K562 (cell line): ENCODE measurements around the gene LYZL6. TPM values are rescaled to one million over a fixed set of nuclear protein-coding genes. Genes with fewer than 3 reads are reported as not detected.

ENCODE experiments used
- ATAC-seq: fragments of 200-7000 bp; cut with Tn5 transposase; 3 replicates; pipeline ENCODE4 v1.9.1; 2020; ENCODE audit warnings: moderate library complexity
- BruUV-seq: library from RNA; stranded (reverse); fragments of 400-500 nt; replicated peaks from 2 replicates; lab custom pipeline; 2021; lab: Mats Ljungman, UMichigan
- CTCF ChIA-PET: fragments of 300-600 bp; formaldehyde crosslinking; extraction: SDS; loops from one replicate; lab custom pipeline; 2021; ENCODE audit warnings: low intra/inter-chr PET ratio; lab: Yijun Ruan, JAX
- POLR2A ChIA-PET: fragments of 300-600, 350-650 bp; sonication (Branson Sonifier 250); formaldehyde crosslinking; extraction: SDS; loops from one replicate; lab custom pipeline; 2021; ENCODE audit warnings: antibody characterized with exemption, inconsistent platforms; lab: Yijun Ruan, JAX
- DNase-seq, 4 experiments: peaks; one replicate each; pipeline versions ENCODE4 v3.0.0 to v3.0.0-alpha.2; 2011 to 2018; ENCODE audit warnings: low spot score in 3 of 4, mixed read lengths in 3 of 4; ENCODE audit errors: extremely low read depth in 1 of 4
- FAIRE-seq: peaks from 2 replicates; lab custom pipeline; 2011; peaks lifted over from hg19 to GRCh38; lab: Jason Lieb, UNC
- H2AFZ ChIP-seq: 2 replicates; pipeline ENCODE4 v1.6.0; 2011; ENCODE audit warnings: low read depth, low read length, control low read depth, inconsistent platforms
- H3K27ac ChIP-seq: fragments of 200-600 bp; 3 replicates; pipeline ENCODE4 v1.8.0; 2011; ENCODE audit warnings: low read depth, mild to moderate bottlenecking, control low read depth, inconsistent platforms, low read length, moderate library complexity, mixed read lengths; ENCODE audit errors: extremely low read depth
- H3K27me3 ChIP-seq, 2 experiments: fragments of 300-600 bp in 1 of 2; 2 replicates in 1 of 2; 3 replicates in 1 of 2; pipeline versions ENCODE4 v1.6.0 to v1.8.0; 2011; ENCODE audit warnings: inconsistent platforms in 2 of 2, low read length in 2 of 2, mild to moderate bottlenecking in 1 of 2, mixed read lengths in 1 of 2, moderate library complexity in 1 of 2; ENCODE audit not compliant: control insufficient read depth in 2 of 2, insufficient read depth in 2 of 2
- H3K36me3 ChIP-seq: fragments of 300-600 bp; 3 replicates; pipeline ENCODE4 v1.8.0; 2011; ENCODE audit warnings: mild to moderate bottlenecking, low read length, inconsistent platforms; ENCODE audit not compliant: control insufficient read depth, insufficient read depth
- H3K4me1 ChIP-seq, 2 experiments: fragments of 200-600 bp in 1 of 2; replicated peaks in 1 of 2; 2 replicates in 1 of 2; 3 replicates in 1 of 2; pipeline versions ENCODE4 v1.5.1 to v1.8.0; 2011; ENCODE audit warnings: inconsistent platforms in 2 of 2, low read length in 2 of 2, mild to moderate bottlenecking in 1 of 2, mixed read lengths in 1 of 2, moderate library complexity in 1 of 2; ENCODE audit not compliant: control insufficient read depth in 2 of 2, insufficient read depth in 2 of 2
- H3K4me2 ChIP-seq: 2 replicates; pipeline ENCODE4 v1.6.1; 2011; ENCODE audit warnings: low read length, control low read depth, inconsistent platforms, mixed read lengths; ENCODE audit not compliant: insufficient read depth
- H3K4me3 ChIP-seq: fragments of 200-600 bp; sonication (generic), shearing (Covaris generic); 2 replicates; pipeline ENCODE4 v1.5.1; 2016; ENCODE audit warnings: control low read depth, inconsistent platforms
- H3K79me2 ChIP-seq: fragments of 200-600 bp; 3 replicates; pipeline ENCODE4 v1.8.0; 2011; ENCODE audit warnings: low read length, inconsistent platforms; ENCODE audit not compliant: control insufficient read depth, insufficient read depth
- H3K9ac ChIP-seq, 2 experiments: 2 replicates each; pipeline versions ENCODE4 v1.6.0 to v1.6.1; 2011; ENCODE audit warnings: low read depth in 2 of 2, low read length in 2 of 2, control low read depth in 1 of 2, inconsistent platforms in 1 of 2, mild to moderate bottlenecking in 1 of 2, mixed read lengths in 1 of 2; ENCODE audit not compliant: insufficient read depth in 1 of 2
- H3K9me1 ChIP-seq: one replicate; pipeline ENCODE4 v1.6.0; 2011; ENCODE audit warnings: inconsistent platforms, mild to moderate bottlenecking, low read length, moderate library complexity; ENCODE audit not compliant: control insufficient read depth, insufficient read depth
- H3K9me3 ChIP-seq: replicated peaks from 2 replicates; pipeline ENCODE4 v1.5.1; 2011; ENCODE audit warnings: low read depth, low read length, inconsistent platforms; ENCODE audit not compliant: control insufficient read depth, insufficient read depth
- H4K20me1 ChIP-seq: replicated peaks from 2 replicates; pipeline ENCODE4 v1.6.1; 2011; ENCODE audit warnings: low read length, inconsistent platforms, mixed read lengths; ENCODE audit not compliant: control insufficient read depth, insufficient read depth
- BDP1 ChIP-seq: IDR thresholded peaks from 3 replicates; pipeline ENCODE4 v1.6.1; 2011; ENCODE audit not compliant: insufficient read length, insufficient read depth
- BRD9 ChIP-seq: fragments of 450-650 bp; IDR thresholded peaks from 2 replicates; pipeline ENCODE4 v1.6.1; 2018; ENCODE audit warnings: low read depth; ENCODE audit not compliant: partially characterized antibody
- CHCHD3 ChIP-seq: fragments of 250-450 bp; sonication (Bioruptor Pico); IDR thresholded peaks from 2 replicates; pipeline ENCODE4 v2.1.2; 2022; ENCODE audit warnings: mild to moderate bottlenecking
- ELF2 ChIP-seq: fragments of 250-450 bp; sonication (Bioruptor Pico); IDR thresholded peaks from 2 replicates; pipeline ENCODE4 v1.5.0; 2021; ENCODE audit warnings: mild to moderate bottlenecking
- HBP1 ChIP-seq: fragments of 450-650 bp; formaldehyde crosslinking; IDR thresholded peaks from 2 replicates; pipeline ENCODE4 v1.4.0; 2022; ENCODE audit warnings: missing genetic modification characterization
- HMG20A ChIP-seq: fragments of 450-650 bp; formaldehyde crosslinking; conservative IDR thresholded peaks from 2 replicates; pipeline ENCODE4 v1.4.0; 2020; ENCODE audit warnings: mild to moderate bottlenecking, mixed read lengths
- HMGN3 ChIP-seq: IDR thresholded peaks from 2 replicates; pipeline ENCODE4 v1.6.1; 2011; ENCODE audit warnings: borderline replicate concordance, low read depth, mild to moderate bottlenecking, mixed read lengths, low read length; ENCODE audit not compliant: insufficient read length; ENCODE audit errors: extremely low read depth
- HNRNPK ChIP-seq: fragments of 200-400 bp; formaldehyde crosslinking; IDR thresholded peaks from one replicate; pipeline ENCODE4 v1.6.1; 2018; ENCODE audit warnings: mild to moderate bottlenecking, low read depth, low read length; ENCODE audit not compliant: poor library complexity, severe bottlenecking
- TAF15 ChIP-seq: fragments of 200-400 bp; formaldehyde crosslinking; IDR thresholded peaks from 2 replicates; pipeline ENCODE4 v1.6.1; 2017; ENCODE audit warnings: mild to moderate bottlenecking, low read depth, low read length, moderate library complexity
- U2AF1 ChIP-seq: fragments of 200-400 bp; formaldehyde crosslinking; optimal IDR thresholded peaks from 2 replicates; pipeline ENCODE3; 2017; ENCODE audit warnings: mild to moderate bottlenecking, low read depth, low read length, moderate library complexity
- ZNF140 ChIP-seq: fragments of 250-450 bp; sonication (Bioruptor Pico); IDR thresholded peaks from 2 replicates; pipeline ENCODE4 v1.8.0; 2021; ENCODE audit warnings: moderate library complexity, mild to moderate bottlenecking, inconsistent platforms
- ZNF77 ChIP-seq: fragments of 250-450 bp; sonication (Bioruptor Pico); IDR thresholded peaks from 2 replicates; pipeline ENCODE4 v1.5.0; 2020
- WGBS: fragments of 100-300 bp; shearing (Covaris generic); methylation state at CpG from one replicate; pipeline ENCODE4 v1.1.6; 2016; ENCODE audit warnings: low coverage, mixed read lengths; ENCODE audit not compliant: insufficient coverage; ENCODE audit errors: missing lambda C conversion rate; 5-methylcytosine and 5-hydroxymethylcytosine counted together
- in situ Hi-C: fragments of 300-500 bp; cut with MboI; formaldehyde crosslinking; loops from 4 replicates; pipeline ENCODE4 v1.15.0; 2018; ENCODE audit warnings: inconsistent platforms, mixed read lengths
- intact Hi-C: fragments of 100-400 bp; cut with micrococcal nuclease; formaldehyde crosslinking; loops from 2 replicates; pipeline ENCODE4 v1.14.2; 2022
- polyA plus RNA-seq, 8 experiments: library from polyadenylated mRNA; depleted of rRNA in 4 of 8; stranded (reverse) in 5 of 8; unstranded in 3 of 8; fragments of >200 nt; fragmentation: Nextera tagmentation in 2 of 8; fragmentation: Illumina TruSeq in 1 of 8; extraction: Ambion mirVana in 2 of 8; extraction: Trizol in 1 of 8; gene quantifications; 2 replicates each; pipeline versions ENCODE4 v1.2.1 to v1.2.3, GENCODE V29; 2011 to 2014; ENCODE audit warnings: inconsistent platforms in 1 of 8, missing spikeins in 1 of 8
- total RNA-seq, 7 experiments: library from RNA; depleted of rRNA in 6 of 7; stranded (reverse); fragments of >200 nt in 6 of 7; fragmentation: Illumina TruSeq in 2 of 7; extraction: Trizol in 2 of 7; gene quantifications; 2 replicates each; pipeline versions ENCODE4 v1.2.1 to v1.2.3, GENCODE V29; 2011 to 2021; ENCODE audit warnings: low replicate concordance in 1 of 7

The LYZL6 gene
- total and polyA plus RNA-seq, 9 of the 15 experiments (the other 6 are each of a cell fraction or from before 2014, with no cell fraction given) = not detected

DNA sequence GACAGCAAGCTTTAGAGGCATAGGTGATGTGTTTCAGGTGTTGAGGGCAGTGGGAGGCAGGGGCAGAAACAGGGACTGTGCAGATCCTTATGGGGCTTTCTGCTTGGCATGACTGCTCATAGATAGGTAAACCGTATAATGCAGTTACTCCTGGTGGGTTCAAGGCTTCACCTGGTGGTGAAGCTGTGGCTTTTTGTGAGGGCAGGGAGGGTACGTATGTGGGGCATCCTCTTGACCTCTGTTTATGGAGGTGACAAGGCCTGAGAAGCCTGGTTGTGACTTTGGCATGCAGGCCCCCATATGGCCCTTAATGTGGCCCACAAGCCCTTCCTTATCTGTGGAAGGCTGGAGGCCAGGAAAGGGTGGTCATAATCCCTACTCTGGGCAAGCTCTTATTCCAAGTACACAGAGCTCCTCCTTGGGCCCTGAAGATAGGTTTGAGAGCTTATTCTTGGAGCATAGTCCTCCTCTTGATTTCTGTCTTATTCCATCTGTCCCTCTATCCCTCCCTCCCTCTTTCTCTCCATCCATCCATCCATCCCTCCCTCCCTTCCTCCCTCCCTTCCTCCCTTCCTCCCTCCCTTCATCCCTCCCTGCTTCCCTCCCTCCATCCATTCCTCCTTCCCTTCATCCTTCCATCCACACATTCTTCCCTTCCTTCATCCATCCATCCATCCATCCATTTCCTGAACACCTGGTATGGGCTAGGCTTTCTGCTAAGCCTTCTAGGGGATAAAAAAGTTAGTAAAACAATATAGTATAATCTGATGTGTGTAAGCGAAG lies 39.1 kb upstream of the LYZL6 start:
- Histone ChIP-seq H3K4me1 (no peaks in the 10 kb centered on the region), H3K9me3 (no peaks in the 10 kb centered on the region), H3K9me1 (no peaks in the 10 kb centered on the region), H3K36me3 (no peaks in the 10 kb centered on the region), H3K4me2 (no peak overlapping the region), H3K27ac (no peak overlapping the region), H3K27me3 (peaks cover 12 to 48% of the 10 kb centered on the region in 2 experiments; a peak in 4 of 5 replicates), H2AFZ (no peak overlapping the region), H3K4me3 (no peak overlapping the region), H4K20me1 (no peaks in the 10 kb centered on the region; the same call in 1 of the 2 replicates), H3K9ac (no peak overlapping the region), H3K79me2 (no peaks in the 10 kb centered on the region)
- POLR2A ChIA-PET = interaction anchor here (2.0 kb wide), 1 partner anchor 11 kb away, joined by 5 read pairs; no protein-coding TSS in a partner anchor
- BruUV-seq = no TSS peak
- CTCF ChIA-PET = no interaction called here
- in situ Hi-C loops (no loop called here), intact Hi-C loops (no loop called here)
- TF ChIP-seq U2AF1 (no peak), BRD9 (no peak), ZNF77 (CRISPR knock-in tag) (no peak), ELF2 (no peak), TAF15 (no peak), CHCHD3 (CRISPR knock-in tag) (no peak), BDP1 (no peak), HMG20A (CRISPR knock-in tag) (no peak), ZNF140 (CRISPR knock-in tag) (no peak), HMGN3 (no peak), HBP1 (CRISPR knock-in tag) (no peak), HNRNPK (no peak)
- DNase-seq = no peak
- WGBS = 3% methylated on average over 3 of the region's 3 CpGs
- no peak for FAIRE-seq
- no peak for ATAC-seq
